Dedifferentiated amniotic fluid mesenchymal stem cell (primary cell): ENCODE results near the gene CTRB2.
A peak's percentile ranks its signal among the peaks of the same experiment; 100 is the strongest.

Source experiments
- DNase-seq: peaks from one replicate; pipeline ENCODE4 v3.0.0-alpha.2; 2016; ENCODE audit errors: extremely low spot score

CTRB2 gene

DNA sequence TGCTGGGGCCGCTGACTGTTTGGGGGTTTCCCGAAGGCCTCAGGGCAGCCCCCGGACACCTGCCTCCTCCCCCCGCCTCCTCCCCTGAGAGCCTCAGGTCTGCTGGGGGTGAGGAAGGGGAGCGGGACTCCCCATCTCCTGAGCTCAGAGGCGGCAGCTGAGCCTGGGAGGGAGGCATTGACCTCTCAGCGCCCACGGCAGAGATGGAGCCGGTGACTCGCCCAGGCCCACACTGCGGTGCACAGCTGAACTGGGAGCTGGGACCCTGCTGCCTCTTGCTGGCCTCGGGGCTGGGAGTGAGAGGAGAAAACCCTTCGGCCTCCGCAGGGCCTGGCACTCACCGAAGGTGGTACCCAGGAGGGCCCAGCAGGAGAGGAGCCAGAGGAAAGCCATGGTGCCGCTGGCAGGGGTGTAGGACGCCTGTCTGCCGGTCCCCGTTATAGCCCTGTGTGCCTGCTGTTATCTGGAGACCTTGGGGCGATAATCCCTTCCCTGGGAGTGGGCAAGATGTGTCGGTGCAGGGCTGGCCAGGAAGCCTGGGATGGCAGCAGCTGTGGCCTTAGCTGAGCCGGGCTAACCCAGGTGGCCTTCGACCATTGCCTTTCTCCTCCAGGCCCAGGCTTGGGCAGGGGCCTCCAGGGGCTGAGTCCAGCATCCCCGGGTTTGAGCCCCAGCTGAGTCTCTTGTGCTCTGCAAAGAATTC is at the start of gene CTRB2:
Gene CTRB2 (minus strand): TSS at position 413 of the 703 bp plus-strand sequence. CDS start 20 bp downstream, at position 393.
- DNase-seq, result no peak

GRCh38 chr16:75256059-75256571 is 49.2 kb upstream of the CTRB2 start:
- DNase-seq, result no peak

GRCh38 chr16:75254359-75254837 is 47.4 kb upstream of the CTRB2 start:
- no peak for DNase-seq

DNA sequence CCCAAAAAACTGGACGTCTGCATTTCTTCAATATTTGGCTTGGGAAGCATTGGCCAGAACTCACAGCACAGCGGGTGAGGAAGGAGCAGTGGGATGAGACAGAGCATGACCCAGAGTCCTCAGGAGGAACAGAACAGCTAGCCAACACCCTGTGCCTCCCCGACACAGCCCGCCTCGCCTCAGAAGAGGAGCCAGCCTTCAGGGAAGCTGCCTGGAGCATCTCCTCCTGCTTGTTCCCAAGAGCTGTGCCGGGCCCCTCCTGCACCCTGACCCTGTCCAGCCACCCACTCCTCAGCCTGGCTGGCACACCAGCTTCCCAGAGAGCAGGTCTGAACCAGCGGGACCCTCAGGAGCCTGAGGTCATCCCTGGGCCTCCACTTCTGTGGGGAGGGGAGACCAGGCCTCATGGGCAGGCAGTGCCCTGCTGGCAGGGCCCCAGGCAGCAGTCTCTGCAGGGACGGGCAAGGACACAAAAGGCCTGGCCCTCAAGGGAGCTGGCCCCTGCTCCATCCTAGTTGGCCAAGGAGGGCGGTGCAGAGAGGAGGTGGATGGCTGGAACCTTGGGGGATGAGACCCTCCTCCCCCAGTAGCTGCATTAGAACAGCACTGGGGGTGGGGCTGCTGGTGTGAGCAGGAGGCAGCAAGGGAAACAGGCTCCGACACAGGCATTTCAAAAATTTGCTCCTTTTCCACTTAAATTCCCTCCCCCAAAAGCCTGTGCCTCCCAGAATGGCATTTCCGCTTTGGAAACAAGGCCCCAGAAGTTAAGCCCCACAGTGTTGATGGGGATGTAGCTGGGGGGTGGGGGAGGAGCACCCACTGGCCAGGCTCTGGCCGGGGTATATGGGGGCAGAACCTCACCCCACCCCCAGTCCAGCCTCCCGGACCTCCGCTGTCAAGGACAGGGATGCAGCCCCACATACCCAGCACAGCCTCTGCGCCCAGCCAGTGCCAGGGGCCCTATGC is 46.3 kb upstream of the CTRB2 start:
- peak; percentile 71 for DNase-seq

DNA sequence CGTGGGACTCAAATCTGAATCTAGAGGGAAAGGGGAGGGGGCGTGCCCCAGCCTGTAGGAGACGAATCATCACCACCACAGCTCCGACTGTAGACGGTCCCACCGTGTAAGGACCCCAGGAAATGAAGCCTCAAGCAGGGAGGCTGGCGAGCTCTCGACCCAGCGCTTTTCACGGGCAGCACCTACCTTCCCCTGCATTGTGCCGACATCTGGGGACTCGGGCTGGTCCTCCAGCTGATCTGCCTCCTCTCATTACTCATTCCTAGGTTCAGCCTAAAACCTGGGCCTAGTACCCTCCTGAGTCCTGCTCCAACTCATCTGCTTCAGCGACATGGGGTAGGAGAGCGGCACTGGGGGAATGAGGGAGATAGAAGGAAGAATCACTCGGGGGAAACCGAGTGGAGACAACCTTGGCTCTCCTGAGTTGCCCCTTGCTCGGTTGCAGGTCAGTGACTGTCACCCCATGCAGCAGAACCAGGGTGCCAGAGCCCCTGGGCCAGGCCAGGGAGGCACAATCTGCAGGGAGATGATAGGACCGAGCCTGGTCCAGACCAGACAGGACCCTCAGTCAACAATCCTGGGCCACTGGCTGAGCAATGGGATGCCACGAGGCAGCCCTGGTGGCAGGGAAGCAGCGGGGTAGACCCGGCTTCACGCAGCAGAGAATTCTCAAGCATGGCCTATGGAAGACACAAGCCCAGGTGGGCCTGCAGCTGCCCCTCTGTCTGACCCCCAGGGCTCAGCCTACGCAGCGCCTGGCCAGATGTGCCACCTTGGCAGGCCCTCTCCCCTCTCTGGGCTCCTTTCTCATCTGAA is 45.3 kb upstream of the CTRB2 start:
- no peak for DNase-seq

- peak; percentile 87 for DNase-seq
Measured at GRCh38 chr16:75251280-75252048, 44.5 kb upstream of the CTRB2 start, which contains the start of gene BCAR1. Gene BCAR1 (minus strand): TSS chr16:75251624. CDS start chr16:75251482, 142 bp downstream.

- no peak for DNase-seq
Measured at GRCh38 chr16:75250809-75251279, 43.9 kb upstream of the CTRB2 start.

DNA sequence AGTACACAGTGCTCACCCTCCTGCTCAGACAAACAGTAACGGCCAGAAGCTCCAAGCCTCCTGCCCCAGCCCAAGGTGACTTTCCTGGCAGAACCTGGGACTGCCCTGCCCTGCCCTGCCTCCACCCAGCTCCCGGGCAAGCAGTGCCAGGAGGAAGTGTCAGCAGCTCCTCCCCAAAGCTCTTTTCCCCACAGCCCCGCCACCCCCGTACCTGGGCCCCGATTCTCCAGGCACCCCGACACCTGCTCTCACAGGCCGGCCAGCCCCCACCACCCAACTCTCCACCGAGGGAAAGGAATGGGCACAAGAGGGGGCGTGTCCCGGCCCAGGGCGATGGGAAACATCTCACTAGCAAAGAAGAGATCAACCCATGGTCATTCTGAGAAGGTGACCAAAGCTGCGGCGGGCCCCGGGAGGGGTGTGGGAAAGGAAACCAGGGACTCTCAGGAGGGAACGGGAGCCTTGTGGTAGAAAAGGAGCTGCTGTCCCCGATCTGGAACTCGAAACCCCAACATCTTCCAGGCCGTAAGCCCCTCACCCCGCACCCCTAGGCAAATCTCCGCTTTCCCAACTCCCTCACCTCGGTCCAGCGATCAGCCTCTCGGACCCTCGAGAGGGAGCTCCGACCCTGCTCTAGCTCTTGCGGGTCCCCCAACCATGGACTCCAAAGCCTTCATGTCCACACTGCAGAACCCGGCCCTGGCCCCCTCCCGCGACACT is 43.3 kb upstream of the CTRB2 start:
- no peak for DNase-seq

GRCh38 chr16:75249441-75249840 is 42.5 kb upstream of the CTRB2 start:
- no peak for DNase-seq

GRCh38 chr16:75248536-75249380 is 41.8 kb upstream of the CTRB2 start:
- DNase-seq, result no peak

- DNase-seq, result no peak
Measured at GRCh38 chr16:75248142-75248535, 41.2 kb upstream of the CTRB2 start.

- no peak for DNase-seq
Measured at GRCh38 chr16:75247249-75247648, 40.3 kb upstream of the CTRB2 start.

DNA sequence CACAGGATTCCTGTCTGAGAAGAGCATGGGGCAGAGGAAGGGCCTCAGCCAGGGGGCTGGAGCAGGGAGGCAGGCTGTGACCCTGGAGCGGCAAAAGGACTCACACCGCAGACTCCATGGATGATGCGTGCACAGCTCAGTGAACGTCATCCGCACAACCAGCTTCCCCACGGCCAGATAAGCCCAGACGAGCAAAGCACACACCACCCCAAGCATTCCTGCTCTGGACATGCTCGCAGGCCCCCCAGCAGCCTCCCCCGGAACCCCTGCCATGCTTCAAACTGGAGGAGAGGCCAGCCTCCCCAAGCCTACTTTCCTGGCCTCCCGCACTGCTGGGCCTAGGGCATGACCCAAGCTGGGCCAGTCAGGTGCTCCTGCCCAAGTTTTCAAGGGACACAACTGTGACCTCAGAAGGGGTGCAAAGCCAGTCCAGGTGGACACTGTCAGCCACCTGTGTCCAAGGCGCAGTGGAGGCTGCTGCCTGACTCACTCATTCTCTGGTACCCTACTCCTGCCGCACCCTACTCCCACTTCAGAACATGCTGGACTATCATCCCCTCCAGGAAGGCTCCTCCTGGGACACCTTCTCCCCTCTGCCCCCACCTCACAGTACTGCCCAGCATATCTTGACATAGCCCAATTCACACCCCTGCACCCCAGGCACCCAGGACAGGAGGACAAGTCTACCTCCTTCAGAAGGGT is 39.7 kb upstream of the CTRB2 start:
- no peak for DNase-seq

DNA sequence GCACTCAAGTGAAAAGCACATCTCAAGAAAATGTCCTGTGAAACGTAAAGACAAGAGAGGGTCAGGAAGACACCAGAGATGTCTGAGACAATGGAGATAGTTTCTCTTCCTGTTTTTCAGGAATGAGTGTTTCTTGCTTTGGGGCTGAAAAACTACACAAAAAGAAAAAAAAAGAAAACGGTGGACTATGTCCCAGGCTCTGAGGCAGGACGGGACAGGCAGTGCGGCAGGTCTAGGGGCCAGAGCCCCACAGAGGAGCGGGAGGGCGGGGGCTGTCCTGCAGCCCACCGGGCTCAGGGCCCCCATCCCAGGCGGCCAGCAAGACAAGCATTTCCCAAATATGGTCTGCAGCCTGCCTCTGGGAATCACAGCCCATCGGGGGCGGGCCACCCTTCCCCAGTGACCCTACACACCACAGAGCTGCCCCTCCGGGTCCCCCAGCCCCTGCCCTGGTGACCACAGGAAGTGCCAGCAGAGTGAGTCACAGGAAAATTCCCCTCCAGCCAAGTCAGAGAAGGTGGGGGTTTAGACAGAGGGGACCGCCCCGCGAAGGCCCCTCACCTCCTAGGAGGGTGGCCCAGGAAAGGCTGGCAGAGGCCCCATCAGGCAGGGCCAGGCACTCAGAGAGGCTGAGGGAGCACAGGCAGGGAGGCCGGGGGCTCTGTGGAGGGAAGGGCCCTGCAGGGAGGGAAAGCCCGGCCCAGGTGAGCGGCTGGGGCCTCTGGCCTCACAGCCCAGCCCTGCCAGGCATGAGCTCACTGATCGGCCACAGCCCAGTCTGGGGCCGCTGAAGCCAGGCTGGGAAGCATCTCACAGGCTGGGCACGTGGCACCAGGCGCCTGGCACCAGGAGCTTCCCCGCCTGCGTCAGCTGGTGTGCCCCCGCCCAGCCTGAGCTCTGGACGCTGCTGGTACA is 38.1 kb upstream of the CTRB2 start:
- DNase-seq, result peak; percentile 92

DNA sequence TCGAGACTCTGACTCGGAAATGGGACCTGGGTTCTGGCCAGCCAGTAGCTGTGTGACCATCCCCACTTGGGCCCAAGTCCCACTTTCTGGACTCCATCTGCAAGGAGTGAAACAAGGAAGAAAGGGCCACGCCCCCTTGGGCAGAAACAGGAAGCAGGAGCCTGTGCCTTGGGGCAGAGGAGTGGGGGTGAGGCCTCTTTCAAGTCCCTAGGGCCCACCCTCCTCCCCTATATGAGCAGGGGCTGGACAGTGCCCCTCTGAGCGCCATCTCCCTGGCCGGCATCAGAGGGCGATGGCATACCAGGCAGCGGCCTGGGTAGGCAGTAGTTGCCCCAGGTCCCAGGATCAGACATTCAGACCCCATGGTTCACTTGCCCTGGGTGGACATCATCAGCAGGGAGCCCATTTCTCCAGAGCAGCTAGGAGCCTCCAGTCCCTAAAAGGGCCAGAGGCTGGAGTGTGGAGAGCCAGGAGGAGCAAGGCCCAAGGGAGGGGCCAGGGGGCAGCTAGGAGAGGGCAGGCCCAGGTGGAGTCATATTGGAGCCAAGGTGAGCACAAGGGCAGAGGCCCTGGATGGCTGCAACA is 37.4 kb upstream of the CTRB2 start:
- no peak for DNase-seq

- DNase-seq, result no peak
Measured at GRCh38 chr16:75243667-75244224, 36.8 kb upstream of the CTRB2 start.
